Skeletal muscle satellite cell (primary cell): Measurements from ENCODE around the gene PTH2R.
"Not testable (repeated sequence)": the region's sequence is repeated elsewhere in the genome, so short reads cannot be mapped to it uniquely, and the experiment has no call there.

Experiments
- H3K27me3 ChIP-seq: 2 replicates; pipeline ENCODE4 v1.7.0; 2013; ENCODE audit warnings: low read length; ENCODE audit not compliant: control insufficient read depth, insufficient read depth
- H3K36me3 ChIP-seq: 2 replicates; pipeline ENCODE4 v1.7.0; 2013; ENCODE audit warnings: mild to moderate bottlenecking, control low read depth, low read length; ENCODE audit not compliant: insufficient read depth
- H3K4me1 ChIP-seq: 2 replicates; pipeline ENCODE4 v1.7.0; 2013; ENCODE audit warnings: low read length; ENCODE audit not compliant: control insufficient read depth, insufficient read depth
- H3K4me2 ChIP-seq: 2 replicates; pipeline ENCODE4 v1.7.0; 2013; ENCODE audit warnings: mild to moderate bottlenecking, low read length
- H3K4me3 ChIP-seq: 2 replicates; pipeline ENCODE4 v1.7.0; 2013; ENCODE audit warnings: low read length
- H3K9ac ChIP-seq: 2 replicates; pipeline ENCODE4 v1.7.0; 2013; ENCODE audit warnings: mild to moderate bottlenecking, low read depth, low read length, moderate library complexity
- H3K9me3 ChIP-seq: replicated peaks from 2 replicates; pipeline ENCODE4 v1.7.0; 2013; ENCODE audit warnings: mild to moderate bottlenecking, control low read depth, low read length

Gene PTH2R

GRCh38 chr2:208407667-208408066 lies 1.1 kb downstream of the PTH2R start:
- H3K9ac ChIP-seq = no peak overlapping the region
- H3K4me2 ChIP-seq = no peak overlapping the region
- H3K36me3 ChIP-seq = no peaks in the 10 kb centered on the region
- no peak overlapping the region for H3K4me3 ChIP-seq
- no peaks in the 10 kb centered on the region for H3K9me3 ChIP-seq
- H3K4me1 ChIP-seq = peaks cover 12% of the 10 kb centered on the region
- H3K27me3 ChIP-seq = peaks cover 64% of the 10 kb centered on the region

DNA sequence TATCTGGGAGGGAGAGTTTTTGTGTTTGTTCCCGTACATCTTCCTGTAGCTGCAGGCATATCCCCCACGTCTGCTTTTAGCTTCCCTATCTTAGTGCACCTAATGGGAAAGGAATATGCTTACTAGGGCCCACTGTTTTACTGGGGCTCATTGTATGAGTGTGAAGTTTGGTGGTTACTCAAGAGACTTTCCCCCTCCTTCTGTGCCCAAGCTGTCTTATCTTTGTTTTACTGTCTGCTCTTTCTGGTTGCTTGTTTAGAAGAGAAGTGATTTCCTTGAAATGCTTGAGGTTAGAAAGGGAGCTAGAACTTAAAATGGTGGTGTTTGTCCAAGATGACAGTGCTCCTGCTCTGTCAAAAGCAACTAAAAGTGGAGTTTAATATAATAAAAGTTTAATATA lies 7.3 kb downstream of the PTH2R start:
- no peaks in the 10 kb centered on the region for H3K9me3 ChIP-seq
- no peak overlapping the region for H3K4me2 ChIP-seq
- H3K27me3 ChIP-seq = peaks cover 14% of the 10 kb centered on the region
- H3K4me1 ChIP-seq = no peaks in the 10 kb centered on the region
- H3K4me3 ChIP-seq = no peak overlapping the region
- no peak overlapping the region for H3K9ac ChIP-seq
- no peaks in the 10 kb centered on the region for H3K36me3 ChIP-seq

DNA sequence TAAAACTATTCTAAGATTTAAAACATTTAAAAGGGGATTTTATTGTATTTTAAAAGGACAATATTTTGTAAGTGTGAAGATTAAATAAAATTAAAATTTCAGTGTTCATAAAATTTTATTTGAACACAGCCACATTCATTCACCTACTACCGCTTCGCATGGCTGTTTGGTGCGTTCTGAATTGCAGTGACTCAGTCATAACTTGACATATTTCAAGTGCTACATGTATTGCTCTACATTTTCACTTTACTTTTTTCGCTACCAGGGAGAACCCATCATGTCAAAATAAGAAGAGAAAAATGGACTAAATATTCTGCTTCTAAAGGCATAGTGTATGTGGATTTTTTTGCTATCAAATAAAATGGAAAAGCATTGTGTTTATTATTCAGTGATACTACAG lies 8.7 kb downstream of the PTH2R start:
- H3K9ac ChIP-seq = no peak overlapping the region
- H3K4me1 ChIP-seq = no peaks in the 10 kb centered on the region
- H3K4me2 ChIP-seq = no peak overlapping the region
- H3K36me3 ChIP-seq = no peaks in the 10 kb centered on the region
- no peak overlapping the region for H3K4me3 ChIP-seq
- H3K27me3 ChIP-seq = peaks cover 3% of the 10 kb centered on the region
- H3K9me3 ChIP-seq = no peaks in the 10 kb centered on the region

DNA sequence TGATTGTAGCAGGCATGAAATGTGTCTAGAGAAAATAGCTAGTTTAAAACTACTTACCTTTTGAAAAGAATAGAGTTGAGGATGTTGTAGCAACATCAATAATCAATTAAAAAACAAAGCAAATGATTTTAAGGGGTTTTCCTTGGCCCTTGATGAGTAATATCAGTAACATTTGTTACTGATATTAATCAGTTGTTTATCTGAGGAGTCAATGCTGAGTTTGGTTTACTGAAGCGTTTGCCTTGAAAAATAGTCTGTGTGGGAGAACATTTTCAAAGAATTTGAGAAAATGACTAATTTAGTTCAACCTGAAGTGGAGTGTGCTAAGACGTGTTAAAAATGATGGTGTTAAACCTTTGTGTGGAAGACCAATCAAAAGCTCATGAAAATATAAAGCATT lies 9.3 kb downstream of the PTH2R start:
- Histone ChIP-seq H3K27me3 (no peaks in the 10 kb centered on the region), H3K4me1 (no peaks in the 10 kb centered on the region), H3K9ac (no peak overlapping the region), H3K9me3 (no peaks in the 10 kb centered on the region), H3K36me3 (no peaks in the 10 kb centered on the region), H3K4me3 (no peak overlapping the region), H3K4me2 (no peak overlapping the region)

- Histone ChIP-seq H3K4me3 (no peak overlapping the region), H3K9ac (no peak overlapping the region), H3K36me3 (no peaks in the 10 kb centered on the region), H3K9me3 (no peaks in the 10 kb centered on the region), H3K4me2 (no peak overlapping the region), H3K4me1 (no peaks in the 10 kb centered on the region), H3K27me3 (no peaks in the 10 kb centered on the region)
Observed at GRCh38 chr2:208426412-208427045, 19.9 kb downstream of the PTH2R start.

DNA sequence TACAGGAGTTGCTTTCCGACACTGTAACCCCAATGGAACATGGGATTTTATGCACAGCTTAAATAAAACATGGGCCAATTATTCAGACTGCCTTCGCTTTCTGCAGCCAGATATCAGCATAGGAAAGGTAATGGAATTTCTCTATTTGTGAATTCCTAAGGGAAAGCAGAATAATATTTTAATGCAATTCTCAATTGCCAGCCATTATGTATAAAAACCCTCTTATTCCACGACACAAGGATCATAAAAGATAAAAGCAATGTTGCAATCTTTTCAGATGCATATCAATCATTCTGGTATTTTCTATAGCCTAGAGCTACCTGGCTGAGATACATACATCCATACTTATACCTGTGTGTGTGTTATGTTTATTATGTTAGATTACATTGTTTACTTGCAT lies 31.2 kb downstream of the PTH2R start:
- no peaks in the 10 kb centered on the region for H3K4me1 ChIP-seq
- no peaks in the 10 kb centered on the region for H3K36me3 ChIP-seq
- H3K4me3 ChIP-seq = no peak overlapping the region
- no peak overlapping the region for H3K9ac ChIP-seq
- no peak overlapping the region for H3K4me2 ChIP-seq
- H3K27me3 ChIP-seq = no peaks in the 10 kb centered on the region
- H3K9me3 ChIP-seq = no peaks in the 10 kb centered on the region

GRCh38 chr2:208440716-208441115 lies 34.1 kb downstream of the PTH2R start:
- H3K4me2 ChIP-seq = no peak overlapping the region
- H3K9ac ChIP-seq = no peak overlapping the region

DNA sequence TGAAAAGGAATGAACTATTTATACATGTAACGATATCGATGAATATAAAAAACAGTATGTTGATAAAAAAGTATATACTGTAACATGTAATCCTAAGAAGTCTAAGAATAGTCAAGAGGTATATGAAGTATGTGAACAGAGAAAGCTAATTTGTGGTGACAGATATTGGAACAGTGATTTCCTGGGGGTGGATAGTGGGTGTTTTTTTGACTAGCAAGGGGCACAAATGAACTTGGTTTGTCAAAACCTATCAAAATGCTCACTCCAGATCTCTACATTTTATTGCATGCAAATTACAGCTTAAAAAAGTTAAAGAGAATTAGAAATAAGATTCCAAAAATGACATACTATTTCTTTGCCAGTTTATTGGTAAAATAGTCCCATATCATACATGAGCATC lies 35.4 kb downstream of the PTH2R start:
- Histone ChIP-seq H3K4me2 (no peak overlapping the region), H3K4me1 (no peaks in the 10 kb centered on the region), H3K36me3 (no peaks in the 10 kb centered on the region), H3K4me3 (no peak overlapping the region), H3K27me3 (no peaks in the 10 kb centered on the region), H3K9me3 (no peaks in the 10 kb centered on the region), H3K9ac (no peak overlapping the region)

More at GRCh38 chr2:208440716-208441115, 34.1 kb downstream of the PTH2R start:
- no peaks in the 10 kb centered on the region for H3K36me3 ChIP-seq
- H3K27me3 ChIP-seq = no peaks in the 10 kb centered on the region
- no peaks in the 10 kb centered on the region for H3K4me1 ChIP-seq
- no peaks in the 10 kb centered on the region for H3K9me3 ChIP-seq
- no peak overlapping the region for H3K4me3 ChIP-seq

- not testable (repeated sequence) for H3K36me3 ChIP-seq, H3K9ac ChIP-seq, H3K4me1 ChIP-seq, H3K4me3 ChIP-seq, H3K27me3 ChIP-seq, H3K4me2 ChIP-seq, H3K9me3 ChIP-seq
Observed at GRCh38 chr2:208447447-208447846, 40.9 kb downstream of the PTH2R start.

GRCh38 chr2:208451061-208451460 lies 44.5 kb downstream of the PTH2R start:
- no peaks in the 10 kb centered on the region for H3K27me3 ChIP-seq
- H3K9me3 ChIP-seq = no peaks in the 10 kb centered on the region
- H3K4me2 ChIP-seq = no peak overlapping the region
- H3K9ac ChIP-seq = no peak overlapping the region
- H3K4me3 ChIP-seq = no peak overlapping the region
- no peaks in the 10 kb centered on the region for H3K4me1 ChIP-seq
- H3K36me3 ChIP-seq = no peaks in the 10 kb centered on the region

- no peak overlapping the region for H3K4me2 ChIP-seq
- H3K36me3 ChIP-seq = no peaks in the 10 kb centered on the region
- no peak overlapping the region for H3K4me3 ChIP-seq
- no peak overlapping the region for H3K9ac ChIP-seq
- no peaks in the 10 kb centered on the region for H3K9me3 ChIP-seq
- H3K27me3 ChIP-seq = no peaks in the 10 kb centered on the region
- no peaks in the 10 kb centered on the region for H3K4me1 ChIP-seq
Observed at GRCh38 chr2:208454861-208455260, 48.3 kb downstream of the PTH2R start.

DNA sequence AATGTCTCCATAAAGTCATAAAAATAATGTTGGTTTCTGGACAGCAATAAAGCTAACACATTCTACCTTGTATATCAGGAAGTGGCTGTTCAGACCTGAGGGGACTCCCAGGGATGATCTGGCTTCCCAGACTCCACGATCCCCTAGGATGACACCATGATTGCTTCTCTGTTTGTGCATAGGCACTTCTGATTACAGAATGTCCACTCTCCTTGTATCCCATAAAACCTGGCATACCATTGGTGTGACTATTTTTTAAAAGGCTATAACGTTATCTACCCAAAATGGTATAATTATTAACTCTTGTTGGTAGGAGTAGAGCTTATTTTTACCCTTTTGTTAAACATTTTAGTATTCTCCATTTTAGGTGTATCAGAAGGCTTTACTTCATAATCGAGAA lies 57.1 kb downstream of the PTH2R start:
- Histone ChIP-seq H3K4me1 (no peaks in the 10 kb centered on the region), H3K9ac (no peak overlapping the region), H3K9me3 (no peaks in the 10 kb centered on the region), H3K36me3 (no peaks in the 10 kb centered on the region), H3K27me3 (no peaks in the 10 kb centered on the region), H3K4me2 (no peak overlapping the region), H3K4me3 (no peak overlapping the region)
